Muscle layer of duodenum (tissue), 2 donors: Measurements from ENCODE around the gene MAPK11.

ENCODE experiments used
- H3K27ac ChIP-seq: one replicate; pipeline ENCODE4 v1.7.0; 2013; ENCODE audit warnings: mild to moderate bottlenecking, low read length
- H3K27me3 ChIP-seq: one replicate; pipeline ENCODE4 v1.7.0; 2013; ENCODE audit warnings: low read depth, mild to moderate bottlenecking, control low read depth, low read length
- H3K36me3 ChIP-seq, 2 donors: one replicate each; pipeline ENCODE4 v1.7.0; 2013; ENCODE audit warnings: low read length in 2 of 2, control low read depth in 1 of 2, mild to moderate bottlenecking in 1 of 2; ENCODE audit not compliant: insufficient read depth in 2 of 2, control insufficient read depth in 1 of 2
- H3K4me1 ChIP-seq, 2 donors: one replicate each; pipeline ENCODE4 v1.7.0; 2013; ENCODE audit warnings: low read length in 2 of 2, mild to moderate bottlenecking in 2 of 2, control low read depth in 1 of 2, moderate library complexity in 1 of 2; ENCODE audit not compliant: insufficient read depth in 2 of 2, control insufficient read depth in 1 of 2
- H3K4me3 ChIP-seq, 2 donors: one replicate each; pipeline ENCODE4 v1.7.0; 2013; ENCODE audit warnings: low read length in 2 of 2, low read depth in 1 of 2, mild to moderate bottlenecking in 1 of 2
- H3K9me3 ChIP-seq, 2 donors: one replicate each; pipeline ENCODE4 v1.7.0; 2013; ENCODE audit warnings: low read length in 2 of 2, control low read depth in 1 of 2, mild to moderate bottlenecking in 1 of 2; ENCODE audit not compliant: control insufficient read depth in 1 of 2
- donor health status: healthy.

Gene MAPK11

GRCh38 chr22:50313600-50313999, 43.4 kb upstream of the MAPK11 start:
- Histone ChIP-seq H3K9me3 (no peaks in the 10 kb centered on the region), H3K36me3 (no peaks in the 10 kb centered on the region), H3K4me1 (peaks cover 0 to 10% of the 10 kb centered on the region in 2 donors), H3K4me3 (no peak overlapping the region), H3K27ac (no peak overlapping the region), H3K27me3 (no peaks in the 10 kb centered on the region)

GRCh38 chr22:50313021-50313420, 42.8 kb upstream of the MAPK11 start:
- Histone ChIP-seq H3K4me3 (no peak overlapping the region), H3K36me3 (no peaks in the 10 kb centered on the region), H3K27me3 (no peaks in the 10 kb centered on the region), H3K27ac (no peak overlapping the region), H3K9me3 (no peaks in the 10 kb centered on the region), H3K4me1 (peaks cover 3 to 16% of the 10 kb centered on the region in 2 donors)

- Histone ChIP-seq H3K36me3 (no peaks in the 10 kb centered on the region), H3K9me3 (no peaks in the 10 kb centered on the region), H3K27me3 (no peaks in the 10 kb centered on the region), H3K27ac (no peak overlapping the region), H3K4me1 (peaks cover 6 to 19% of the 10 kb centered on the region in 2 donors), H3K4me3 (no peak overlapping the region)
Measured at GRCh38 chr22:50312371-50312770, 42.2 kb upstream of the MAPK11 start.

GRCh38 chr22:50311606-50312351, 41.6 kb upstream of the MAPK11 start:
- Histone ChIP-seq H3K27ac (no peak overlapping the region), H3K36me3 (no peaks in the 10 kb centered on the region), H3K9me3 (no peaks in the 10 kb centered on the region), H3K4me1 (peaks cover 6 to 19% of the 10 kb centered on the region in 2 donors), H3K27me3 (no peaks in the 10 kb centered on the region), H3K4me3 (no peak overlapping the region)

GRCh38 chr22:50310949-50311444, 40.8 kb upstream of the MAPK11 start:
- H3K27ac ChIP-seq: no peak overlapping the region
- no peaks in the 10 kb centered on the region for H3K9me3 ChIP-seq
- H3K36me3 ChIP-seq: no peaks in the 10 kb centered on the region
- no peak overlapping the region for H3K4me3 ChIP-seq
- H3K27me3 ChIP-seq: no peaks in the 10 kb centered on the region
- H3K4me1 ChIP-seq: peaks cover 6 to 19% of the 10 kb centered on the region in 2 donors

GRCh38 chr22:50310031-50310722, 40.0 kb upstream of the MAPK11 start:
- Histone ChIP-seq H3K9me3 (no peaks in the 10 kb centered on the region), H3K27me3 (no peaks in the 10 kb centered on the region), H3K27ac (no peak overlapping the region), H3K4me1 (peaks cover 10 to 25% of the 10 kb centered on the region in 2 donors), H3K4me3 (no peak overlapping the region), H3K36me3 (no peaks in the 10 kb centered on the region)

- Histone ChIP-seq H3K27me3 (no peaks in the 10 kb centered on the region), H3K4me1 (peaks cover 14 to 31% of the 10 kb centered on the region in 2 donors), H3K27ac (no peak overlapping the region), H3K4me3 (no peak overlapping the region), H3K36me3 (no peaks in the 10 kb centered on the region), H3K9me3 (no peaks in the 10 kb centered on the region)
Measured at GRCh38 chr22:50309601-50309991, 39.4 kb upstream of the MAPK11 start.

- peak overlapping the region; percentile 71 for H3K27ac ChIP-seq
- no peaks in the 10 kb centered on the region for H3K9me3 ChIP-seq
- H3K36me3 ChIP-seq: no peaks in the 10 kb centered on the region
- peaks cover 16 to 36% of the 10 kb centered on the region in 2 donors for H3K4me1 ChIP-seq
- H3K4me3 ChIP-seq: no peak overlapping the region
- H3K27me3 ChIP-seq: no peaks in the 10 kb centered on the region
Measured at GRCh38 chr22:50308986-50309600, 38.9 kb upstream of the MAPK11 start.

GRCh38 chr22:50308597-50308935, 38.4 kb upstream of the MAPK11 start:
- Histone ChIP-seq H3K9me3 (no peaks in the 10 kb centered on the region), H3K27ac (peak overlapping the region; percentile 71), H3K4me3 (no peak overlapping the region), H3K4me1 (peaks cover 22 to 41% of the 10 kb centered on the region in 2 donors), H3K36me3 (no peaks in the 10 kb centered on the region), H3K27me3 (no peaks in the 10 kb centered on the region)

GRCh38 chr22:50307890-50308596, 37.9 kb upstream of the MAPK11 start:
- Histone ChIP-seq H3K9me3 (no peaks in the 10 kb centered on the region), H3K27ac (peak overlapping the region; percentile 16), H3K36me3 (no peaks in the 10 kb centered on the region), H3K27me3 (no peaks in the 10 kb centered on the region), H3K4me3 (peak overlapping the region in 1 of 2 donors; percentile 7), H3K4me1 (peaks cover 24 to 46% of the 10 kb centered on the region in 2 donors)
